Measurements from ENCODE around the gene SUPT20HL1. TPM values are rescaled to one million over a fixed set of nuclear protein-coding genes. Genes with fewer than 3 reads are reported as not detected.

SUPT20HL1 gene
- 0.14 TPM in 1 of 2 replicates, not detected in the other for total RNA-seq

DNA sequence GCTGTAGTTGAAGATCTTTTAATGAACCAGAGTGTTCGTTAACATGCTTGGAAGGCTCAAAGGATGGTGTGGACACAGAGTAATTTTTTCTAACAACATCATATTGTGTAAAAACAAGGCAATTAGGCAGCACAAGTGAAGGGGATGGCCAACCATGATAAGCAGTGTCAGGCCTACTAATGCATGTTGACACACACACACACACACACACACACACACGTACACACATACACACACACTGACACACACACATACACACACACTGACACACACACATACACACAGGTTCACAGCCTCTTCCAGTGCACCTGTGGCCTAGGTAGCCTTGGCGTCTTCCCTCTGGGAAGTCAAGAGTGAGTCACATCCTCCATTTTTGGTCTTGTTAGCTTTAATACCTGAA is at the start of gene SUPT20HL1:
Gene SUPT20HL1, plus strand, starts transcription at position 368 of the 400 bp plus-strand sequence. CDS start 2,122 bp downstream, outside the sequence.

DNA sequence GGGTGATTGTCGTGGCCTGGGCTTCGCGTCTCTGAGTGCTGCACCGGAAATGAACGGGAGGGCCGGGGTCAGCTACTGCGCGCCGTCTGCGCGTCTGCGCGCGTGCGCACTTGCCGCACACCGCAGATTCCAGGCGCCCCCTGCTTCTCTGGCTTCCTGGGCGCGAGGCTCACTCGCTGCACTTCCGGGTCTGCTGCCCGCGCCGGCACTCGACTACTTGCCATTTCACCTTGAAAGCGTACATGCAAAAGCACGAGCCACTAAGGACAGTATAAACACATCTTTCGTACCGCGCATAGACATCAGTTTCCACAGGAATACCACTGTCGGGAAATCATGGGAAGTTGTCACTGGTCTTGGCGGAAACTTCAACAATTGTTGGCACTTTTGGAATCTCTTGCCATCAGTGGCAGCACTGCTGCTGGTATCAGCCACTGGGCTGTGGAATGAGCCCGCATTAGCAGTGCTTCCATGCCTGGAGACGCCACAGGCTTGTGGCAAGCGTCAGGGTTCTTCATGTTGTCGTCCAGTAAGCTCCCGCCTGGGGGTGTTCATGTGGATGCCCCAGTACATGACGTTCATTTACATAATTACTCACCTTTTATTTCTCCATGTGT is 46.3 kb upstream of the SUPT20HL1 start, which contains the start of gene SUPT20HL2:
Gene SUPT20HL2, minus strand, starts transcription at position 51 of the 617 bp plus-strand sequence. CDS start 754 bp downstream, outside the sequence.

Other genes with a start within 250 kb of the SUPT20HL1 start
- 59.3 and 64.6 TPM in 2 replicates for gene ZFX, start 210.9 kb upstream of the SUPT20HL1 start, total RNA-seq
- gene SUPT20HL2, start 46.6 kb upstream of the SUPT20HL1 start, total RNA-seq = under 0.01 and 0.43 TPM in 2 replicates
- gene PDK3, start 104.6 kb downstream of the SUPT20HL1 start, total RNA-seq = 3.1 and 5.3 TPM in 2 replicates

All from placental pericyte (primary cell).